HG03108 (cell line): ENCODE data around the gene SEMA4D.
"Not testable (repeated sequence)": the region's sequence is repeated elsewhere in the genome, so short reads cannot be mapped to it uniquely, and the experiment has no call there.

Source experiments
- ATAC-seq: cut with Tn5 transposase; IDR thresholded peaks from one replicate; pipeline ENCODE4 v1.9.1; 2021; ENCODE audit warnings: moderate library complexity; ENCODE audit not compliant: unreplicated experiment

Gene SEMA4D

GRCh38 chr9:89483592-89484474 lies 14.1 kb downstream of the SEMA4D start:
- ATAC-seq = peak; percentile 79

- no peak for ATAC-seq
These were observed 15.0 kb downstream of the SEMA4D start for GRCh38 chr9:89482901-89483361.

DNA sequence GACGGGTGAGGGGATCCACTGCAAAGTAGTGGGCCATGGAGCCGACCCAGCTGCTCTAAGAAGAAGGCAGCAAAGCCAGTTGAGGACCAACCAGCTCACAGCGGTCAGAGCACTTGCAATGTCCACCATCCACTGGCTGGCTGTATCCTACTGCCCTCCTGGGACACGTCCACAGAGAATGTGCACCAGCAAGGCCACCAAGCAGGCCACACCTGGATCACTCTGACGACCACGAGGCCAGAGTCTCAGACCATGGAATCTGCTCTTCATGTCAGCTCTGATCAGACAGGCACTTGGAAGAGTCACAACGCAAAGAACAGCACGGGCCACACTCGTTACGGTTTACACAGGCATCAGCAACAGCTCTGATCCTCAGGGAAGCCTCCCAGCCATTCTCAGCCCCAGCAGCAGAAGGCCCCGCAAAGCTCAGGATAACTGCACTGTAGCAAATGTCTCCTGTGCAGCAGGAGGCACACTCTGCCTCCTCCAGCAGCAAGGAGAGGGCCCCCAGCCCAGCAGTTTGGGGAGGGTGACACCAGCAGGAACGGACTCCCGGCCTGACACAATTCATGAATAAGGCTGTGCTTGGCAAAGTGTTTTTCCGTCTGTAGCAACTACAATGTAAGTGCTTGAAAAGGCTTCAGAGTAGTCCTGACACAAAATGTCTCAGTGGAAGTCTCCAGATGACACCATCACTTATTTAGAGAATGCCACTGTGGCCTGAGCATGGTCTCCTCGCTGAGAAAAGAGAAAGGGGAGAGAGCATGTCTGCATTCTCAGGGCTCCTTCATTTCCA lies 15.7 kb downstream of the SEMA4D start:
- ATAC-seq = no peak

DNA sequence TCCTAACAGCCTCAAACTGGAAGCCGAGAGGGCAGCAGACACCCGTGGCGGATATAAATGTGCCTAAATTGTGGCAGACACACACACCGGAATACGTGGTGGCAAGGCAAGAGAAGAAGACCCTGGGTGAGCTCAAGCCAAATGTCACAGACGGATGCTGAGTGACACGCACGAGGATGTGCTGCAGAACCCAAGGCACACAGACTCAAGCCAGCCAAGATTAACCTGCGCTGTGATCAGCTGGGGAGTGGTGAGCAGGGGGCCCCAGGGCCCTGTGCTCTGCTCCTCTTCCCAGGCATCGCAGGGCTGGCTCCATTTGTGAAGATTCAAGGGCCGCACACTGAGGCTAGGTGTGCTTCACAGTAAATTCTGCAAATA lies 16.4 kb downstream of the SEMA4D start:
- no peak for ATAC-seq

GRCh38 chr9:89480825-89481537 lies 16.9 kb downstream of the SEMA4D start:
- no peak for ATAC-seq

- ATAC-seq = not testable (repeated sequence)
These were observed 17.5 kb downstream of the SEMA4D start for GRCh38 chr9:89480372-89480771.

GRCh38 chr9:89479669-89480011 lies 18.3 kb downstream of the SEMA4D start:
- ATAC-seq = not testable (repeated sequence)

GRCh38 chr9:89478821-89479668 lies 18.9 kb downstream of the SEMA4D start:
- ATAC-seq = no peak

DNA sequence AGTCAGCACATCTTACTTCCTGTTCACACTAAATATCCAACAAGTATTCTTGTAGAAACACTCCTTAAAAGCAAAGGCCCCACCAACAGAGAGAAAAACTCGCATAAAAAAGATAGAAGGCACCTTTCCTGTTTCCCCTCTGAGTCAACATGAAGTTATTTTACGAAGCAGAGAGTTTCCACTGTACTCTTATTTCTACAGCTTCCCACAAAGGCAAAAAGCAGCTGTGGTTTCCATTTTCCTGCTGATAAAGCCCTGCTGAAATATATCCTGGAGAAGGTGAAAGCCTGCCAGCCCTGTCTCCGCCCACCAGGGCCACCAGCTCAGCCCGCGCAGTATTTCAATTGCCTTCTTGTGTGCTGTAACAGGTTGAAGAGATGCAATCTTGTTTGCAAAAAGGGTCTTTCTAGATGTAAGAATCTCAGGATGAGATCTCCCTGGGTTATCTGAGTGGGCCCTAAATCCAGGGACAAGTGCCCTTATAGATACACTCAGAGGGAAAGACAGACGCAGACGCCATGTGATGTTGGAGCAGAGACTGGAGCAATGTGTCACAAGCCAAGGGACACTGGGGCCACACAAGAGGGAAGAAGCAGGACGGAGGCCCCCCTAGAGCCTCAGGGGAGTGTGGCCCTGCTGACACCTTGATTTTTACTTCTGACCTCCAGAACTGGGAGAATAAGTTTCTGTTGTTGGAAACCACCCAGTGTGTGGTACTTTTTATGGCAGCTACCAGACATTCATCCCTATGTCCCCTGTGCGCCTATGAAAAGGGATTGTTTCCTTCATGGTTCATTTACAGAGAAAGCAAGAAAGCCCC lies 19.9 kb downstream of the SEMA4D start:
- ATAC-seq = no peak

DNA sequence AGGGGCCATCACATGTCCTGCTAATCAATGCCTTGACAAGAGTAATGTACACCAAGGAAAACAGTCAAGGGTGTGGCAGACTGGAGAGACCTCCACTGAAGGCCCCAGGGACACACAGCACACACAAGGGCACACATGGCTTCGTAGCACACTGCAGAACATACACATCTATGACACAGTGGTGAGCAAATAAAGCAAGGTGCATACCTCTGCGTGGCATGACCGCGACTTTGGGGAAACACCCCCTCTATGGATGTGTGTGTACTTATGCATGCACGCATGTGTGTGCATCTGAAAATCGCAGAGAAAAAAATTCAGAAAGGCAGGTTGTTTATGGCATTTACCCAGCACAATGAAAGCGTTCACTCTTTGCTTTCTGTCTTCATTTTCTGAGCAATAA lies 20.5 kb downstream of the SEMA4D start:
- ATAC-seq = no peak

DNA sequence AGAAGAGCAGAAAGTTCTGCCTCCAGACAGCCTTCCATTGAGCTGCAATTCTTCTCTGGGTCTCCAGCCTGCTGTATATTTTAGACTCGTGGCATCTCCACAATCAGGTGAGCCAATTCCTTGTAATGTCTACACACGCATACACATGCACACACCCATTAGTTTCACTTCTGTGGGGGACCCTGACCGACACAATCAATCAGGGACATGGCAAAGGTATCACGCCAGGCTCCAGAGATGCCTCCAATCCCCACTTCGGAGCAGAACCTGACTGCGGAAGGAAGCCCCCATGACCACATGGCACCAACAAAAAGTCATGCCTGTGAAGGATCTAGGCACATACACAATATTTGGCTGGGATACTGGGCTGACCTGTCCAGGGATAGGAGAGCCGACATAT lies 21.4 kb downstream of the SEMA4D start:
- no peak for ATAC-seq

DNA sequence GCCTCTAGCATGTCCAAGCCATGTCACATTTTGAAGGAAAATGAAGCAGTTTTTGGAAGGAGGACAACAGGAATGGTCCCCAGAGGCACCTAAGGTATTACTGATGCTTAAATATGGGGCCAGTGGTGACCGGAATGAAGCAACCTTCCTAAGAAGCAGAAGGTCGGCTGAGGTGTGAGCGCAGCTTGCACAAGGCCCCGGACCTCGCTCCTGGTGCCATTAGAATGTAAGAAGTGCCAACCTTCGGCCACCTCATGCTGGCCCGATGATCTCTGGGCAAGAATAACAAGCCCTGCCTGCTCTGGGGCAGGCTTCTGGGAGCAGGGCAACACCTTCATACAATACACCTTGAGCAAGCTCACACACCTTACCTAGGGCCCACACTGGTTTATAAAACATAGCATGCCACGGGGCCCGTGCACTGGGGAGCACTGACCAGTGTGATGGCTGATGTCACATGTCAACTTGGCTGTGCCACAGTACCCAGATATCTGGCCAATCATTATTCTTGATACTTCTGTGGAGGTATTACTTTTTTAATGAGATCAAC lies 21.9 kb downstream of the SEMA4D start:
- ATAC-seq = no peak

DNA sequence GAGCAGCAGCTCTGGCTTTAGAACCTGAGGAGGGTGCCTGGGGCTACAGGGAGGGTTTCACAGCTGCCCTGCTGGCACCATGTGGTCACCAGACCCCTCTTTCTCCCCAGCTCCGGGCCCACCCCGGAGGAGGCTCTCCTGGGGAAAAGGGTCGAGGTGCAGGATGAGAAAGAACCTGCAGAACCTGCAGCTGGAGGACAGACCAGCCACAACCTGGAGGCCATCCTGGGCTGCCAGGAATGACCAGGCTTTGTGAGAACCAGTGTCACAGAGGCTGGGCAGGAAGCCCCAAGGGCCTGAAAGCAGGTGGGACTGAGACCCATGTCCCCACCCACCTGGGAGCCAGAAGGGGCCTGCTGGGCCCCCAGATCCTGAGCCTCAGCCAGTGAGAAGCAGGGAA lies 23.0 kb downstream of the SEMA4D start:
- ATAC-seq = no peak

DNA sequence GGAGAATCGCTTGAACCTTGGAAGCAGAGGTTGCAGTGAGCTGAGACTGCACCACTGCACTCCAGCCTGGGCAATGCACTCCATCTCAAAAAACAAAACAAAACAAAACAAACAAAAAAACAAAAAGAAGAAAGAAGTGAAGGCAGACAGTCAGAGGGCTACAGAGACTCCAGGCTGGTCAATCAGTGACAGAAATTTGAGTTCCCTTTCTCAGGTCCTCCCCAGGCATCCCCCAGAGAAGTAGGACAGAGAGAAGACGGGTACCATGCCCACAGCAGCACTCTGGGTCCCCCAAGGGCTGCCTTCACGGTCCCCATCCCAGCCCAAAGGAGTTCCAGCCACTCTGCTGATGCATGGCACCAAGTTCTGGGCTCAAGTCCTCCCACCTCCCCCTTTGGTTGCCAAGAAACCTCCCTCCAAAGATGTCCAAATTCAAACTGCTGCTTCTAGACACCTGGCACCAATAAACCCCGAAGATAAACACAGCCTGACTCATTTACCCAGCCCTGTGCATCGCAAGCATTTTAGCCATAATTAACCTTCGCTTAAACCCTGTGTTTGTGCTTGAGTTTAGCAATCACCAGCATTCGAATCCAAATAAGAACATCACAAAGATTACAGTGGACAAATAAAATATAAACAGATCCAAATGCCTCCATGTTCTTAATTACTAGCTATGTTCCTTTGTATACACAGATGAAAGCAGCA lies 24.0 kb downstream of the SEMA4D start:
- ATAC-seq = peak; percentile 62

GRCh38 chr9:89471796-89472320 lies 26.1 kb downstream of the SEMA4D start:
- ATAC-seq = not testable (repeated sequence)

DNA sequence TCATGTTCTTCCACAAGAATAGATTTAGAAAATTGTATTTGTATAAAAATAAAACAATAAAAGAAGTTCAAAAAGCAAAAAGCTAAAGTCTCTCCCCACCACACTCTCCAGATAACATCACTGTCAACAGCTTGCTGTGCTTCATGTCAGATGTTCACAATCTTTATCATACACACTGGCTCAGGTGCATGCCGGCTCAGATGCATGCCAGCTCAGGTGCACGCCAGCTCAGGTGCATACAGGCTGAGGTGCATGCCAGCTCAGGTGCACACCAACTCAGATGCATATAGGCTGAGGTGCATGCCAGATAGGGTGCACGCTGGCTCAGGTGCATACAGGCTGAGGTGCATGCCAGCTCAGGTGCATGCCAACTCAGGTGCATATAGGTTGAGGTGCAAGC lies 26.5 kb downstream of the SEMA4D start:
- no peak for ATAC-seq

DNA sequence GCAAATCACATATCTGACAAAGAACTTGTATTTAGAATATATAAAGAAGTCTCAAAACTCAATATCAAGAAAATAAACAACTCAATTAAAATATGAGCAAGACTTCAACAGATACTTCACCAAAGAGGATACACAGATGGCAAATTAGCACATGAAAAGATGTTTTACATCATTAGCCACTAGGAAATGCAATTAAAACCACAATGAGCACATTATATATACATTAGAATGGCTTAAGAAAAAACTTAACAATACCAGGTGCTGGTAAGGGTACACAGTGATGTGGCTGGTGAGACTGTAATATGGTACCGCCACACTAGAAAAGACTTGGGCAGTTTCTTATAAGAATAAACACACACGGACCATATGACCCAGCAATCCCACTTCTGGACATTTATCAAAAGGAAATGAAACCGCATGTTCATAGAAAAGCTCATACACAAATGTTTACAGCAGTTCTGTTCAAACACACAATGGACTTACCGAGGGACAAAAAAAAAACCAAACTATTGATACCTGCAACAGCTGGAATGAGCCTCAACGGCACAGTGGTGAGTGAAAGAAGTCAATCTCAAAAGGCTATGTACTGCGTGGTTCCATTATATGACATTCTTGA lies 27.6 kb downstream of the SEMA4D start:
- ATAC-seq = no peak

- no peak for ATAC-seq
These were observed 28.9 kb downstream of the SEMA4D start for GRCh38 chr9:89469003-89469402.
